ENCODE measurements around the gene EYS. TPM values are rescaled to one million over a fixed set of nuclear protein-coding genes. Genes with fewer than 3 reads are reported as not detected.

Gene EYS
- total RNA-seq, 4 donors from 2014 or later: 0.15 TPM; not detected in 3

- 85% methylated on average over 4 to 5 of the region's 5 CpGs for WGBS, 2 donors (ENCODE audit: low coverage in 1 of 2)
- no peaks in the 10 kb centered on the region for H3K27me3 ChIP-seq
Measured at GRCh38 chr6:65259982-65260381, 447.0 kb downstream of the EYS start.

GRCh38 chr6:65259059-65259458, 448.0 kb downstream of the EYS start:
- H3K27me3 ChIP-seq: no peaks in the 10 kb centered on the region
- H3K36me3 ChIP-seq: no peaks in the 10 kb centered on the region
- H3K27ac ChIP-seq: no peak overlapping the region
- 67 to 89% methylated on average over 1 of the region's 1 CpG for WGBS, 2 donors (ENCODE audit: low coverage in 1 of 2)
- no peak for TF ChIP-seq EP300 (IDR thresholded peaks at IDR 0.05)
- TF ChIP-seq POLR2A (IDR thresholded peaks at IDR 0.05): no peak
- TF ChIP-seq CTCF (IDR thresholded peaks at IDR 0.05): no peak
- no peak for TF ChIP-seq POLR2AphosphoS5 (IDR thresholded peaks at IDR 0.05)
- H3K4me3 ChIP-seq: no peak overlapping the region
- no peaks in the 10 kb centered on the region for H3K9me3 ChIP-seq
- ATAC-seq: no peak
- no peaks in the 10 kb centered on the region for H3K4me1 ChIP-seq

More at GRCh38 chr6:65259982-65260381, 447.0 kb downstream of the EYS start:
- no peak for ATAC-seq
- TF ChIP-seq POLR2A (IDR thresholded peaks at IDR 0.05): no peak
- TF ChIP-seq EP300 (IDR thresholded peaks at IDR 0.05): no peak
- TF ChIP-seq CTCF (IDR thresholded peaks at IDR 0.05): no peak
- no peak for TF ChIP-seq POLR2AphosphoS5 (IDR thresholded peaks at IDR 0.05)
- H3K27ac ChIP-seq: no peak overlapping the region
- no peaks in the 10 kb centered on the region for H3K36me3 ChIP-seq
- H3K4me1 ChIP-seq: no peaks in the 10 kb centered on the region
- H3K4me3 ChIP-seq: no peak overlapping the region
- H3K9me3 ChIP-seq: no peaks in the 10 kb centered on the region

GRCh38 chr6:65253041-65253440, 454.0 kb downstream of the EYS start:
- WGBS, 2 donors (ENCODE audit: low coverage in 1 of 2): 38 to 59% methylated on average over 1 of the region's 1 CpG
- Histone ChIP-seq H3K4me3 (no peak overlapping the region), H3K4me1 (no peaks in the 10 kb centered on the region), H3K36me3 (no peaks in the 10 kb centered on the region), H3K27me3 (no peaks in the 10 kb centered on the region), H3K9me3 (no peaks in the 10 kb centered on the region), H3K27ac (no peak overlapping the region)
- TF ChIP-seq EP300 (IDR thresholded peaks at IDR 0.05) (no peak), CTCF (IDR thresholded peaks at IDR 0.05) (no peak), POLR2A (IDR thresholded peaks at IDR 0.05) (no peak), POLR2AphosphoS5 (IDR thresholded peaks at IDR 0.05) (no peak)
- no peak for ATAC-seq

- no peaks in the 10 kb centered on the region for H3K4me1 ChIP-seq
- no peak overlapping the region for H3K27ac ChIP-seq
- no peaks in the 10 kb centered on the region for H3K9me3 ChIP-seq
- no peak for ATAC-seq
- H3K4me3 ChIP-seq: no peak overlapping the region
- no peaks in the 10 kb centered on the region for H3K27me3 ChIP-seq
- H3K36me3 ChIP-seq: no peaks in the 10 kb centered on the region
- no peak for TF ChIP-seq POLR2AphosphoS5 (IDR thresholded peaks at IDR 0.05)
- TF ChIP-seq POLR2A (IDR thresholded peaks at IDR 0.05): no peak
- no peak for TF ChIP-seq EP300 (IDR thresholded peaks at IDR 0.05)
- TF ChIP-seq CTCF (IDR thresholded peaks at IDR 0.05): no peak
Measured at GRCh38 chr6:65248101-65248610, 458.9 kb downstream of the EYS start.

- H3K27me3 ChIP-seq: no peaks in the 10 kb centered on the region
- no peaks in the 10 kb centered on the region for H3K9me3 ChIP-seq
- no peaks in the 10 kb centered on the region for H3K36me3 ChIP-seq
- H3K4me3 ChIP-seq: no peak overlapping the region
- TF ChIP-seq EP300 (IDR thresholded peaks at IDR 0.05): no peak
- H3K4me1 ChIP-seq: peaks cover 0 to 5% (median 0%) of the 10 kb centered on the region in 3 donors
- 20 to 26% methylated on average over 1 of the region's 1 CpG for WGBS, 2 donors (ENCODE audit: low coverage in 1 of 2)
- no peak overlapping the region for H3K27ac ChIP-seq
- ATAC-seq: no peak
Measured at GRCh38 chr6:65231616-65232015, 475.4 kb downstream of the EYS start.

All from gastroesophageal sphincter (tissue), 4 donors.